GM23338 (cell line): ENCODE results near the gene KLHL4. TPM values are rescaled to one million over a fixed set of nuclear protein-coding genes. Genes with fewer than 3 reads are reported as not detected.

Source experiments
- CREB1 ChIP-seq: fragments of 250-450 bp; sonication (Bioruptor Pico); IDR thresholded peaks from 2 replicates; pipeline ENCODE4 v1.5.0; 2020; ENCODE audit warnings: low read depth, mild to moderate bottlenecking, moderate library complexity
- CTCF ChIP-seq, 2 experiments: fragments of 200-600 bp in 1 of 2; sonication (generic) in 1 of 2; conservative IDR thresholded peaks; 2 replicates each; pipeline versions ENCODE4 v1.5.1 to v1.6.1; 2016 to 2017; ENCODE audit warnings: antibody characterized with exemption in 2 of 2, low read depth in 2 of 2, mild to moderate bottlenecking in 2 of 2, moderate library complexity in 1 of 2
- ETS1 ChIP-seq: IDR thresholded peaks from 2 replicates; pipeline ENCODE4 v1.6.1; 2016; ENCODE audit warnings: antibody characterized with exemption
- JUNB ChIP-seq: IDR thresholded peaks from one replicate; pipeline ENCODE4 v1.6.1; 2016; ENCODE audit warnings: antibody characterized with exemption; ENCODE audit not compliant: unreplicated experiment
- NANOG ChIP-seq: IDR thresholded peaks from 2 replicates; pipeline ENCODE4 v1.6.1; 2016; ENCODE audit warnings: antibody characterized with exemption, borderline replicate concordance
- POLR2AphosphoS5 ChIP-seq: IDR thresholded peaks from 2 replicates; pipeline ENCODE4 v1.6.1; 2016; ENCODE audit warnings: antibody characterized with exemption, low read depth
- REST ChIP-seq: IDR thresholded peaks from one replicate; pipeline ENCODE4 v1.6.1; 2018; ENCODE audit warnings: antibody characterized with exemption; ENCODE audit not compliant: unreplicated experiment
- STAT1 ChIP-seq: IDR thresholded peaks from one replicate; pipeline ENCODE4 v1.6.1; 2016; ENCODE audit warnings: antibody characterized with exemption; ENCODE audit not compliant: unreplicated experiment
- ZNF331 ChIP-seq: fragments of 250-450 bp; sonication (Bioruptor Pico); IDR thresholded peaks from 2 replicates; pipeline ENCODE4 v1.5.0; 2020; ENCODE audit warnings: low read depth, mild to moderate bottlenecking, moderate library complexity
- ZNF462 ChIP-seq: fragments of 250-450 bp; sonication (Bioruptor Pico); IDR thresholded peaks from 2 replicates; pipeline ENCODE4 v1.5.0; 2020; ENCODE audit warnings: mild to moderate bottlenecking, moderate library complexity
- polyA plus RNA-seq: library from polyadenylated mRNA; unstranded; fragments of >200 nt; fragmentation: Nextera tagmentation; extraction: Ambion mirVana; gene quantifications from 2 replicates; pipeline ENCODE4 v1.2.1, GENCODE V29; 2016
- total RNA-seq: library from RNA; depleted of rRNA; stranded (reverse); fragments of >200 nt; shearing (Covaris generic); gene quantifications from 2 replicates; pipeline ENCODE4 v1.2.3, GENCODE V29; 2014

The KLHL4 gene
- total and polyA plus RNA-seq, 2 experiments from 2014 or later = 1.8 to 6.2 TPM

- TF ChIP-seq ZNF462 (CRISPR knock-in tag) (no peak), CREB1 (CRISPR knock-in tag) (no peak), JUNB (no peak), NANOG (no peak), STAT1 (no peak), REST (no peak), ETS1 (no peak), POLR2AphosphoS5 (no peak), ZNF331 (CRISPR knock-in tag) (no peak), CTCF (conservative IDR thresholded peaks at IDR 0.05; ENCODE audit: low read depth in 2 of 2) (no peak)
Measured at GRCh38 chrX:87516717-87517121, 883 bp upstream of the KLHL4 start (continued).
